ENCODE measurements around the gene PDAP1. TPM values are rescaled to one million over a fixed set of nuclear protein-coding genes. Genes with fewer than 3 reads are reported as not detected.

PDAP1 gene
- total and polyA plus RNA-seq, 2 of the 13 experiments (the other 11 are each of a cell fraction or from before 2014, with no cell fraction given), result 13.0 to 100 TPM

DNA sequence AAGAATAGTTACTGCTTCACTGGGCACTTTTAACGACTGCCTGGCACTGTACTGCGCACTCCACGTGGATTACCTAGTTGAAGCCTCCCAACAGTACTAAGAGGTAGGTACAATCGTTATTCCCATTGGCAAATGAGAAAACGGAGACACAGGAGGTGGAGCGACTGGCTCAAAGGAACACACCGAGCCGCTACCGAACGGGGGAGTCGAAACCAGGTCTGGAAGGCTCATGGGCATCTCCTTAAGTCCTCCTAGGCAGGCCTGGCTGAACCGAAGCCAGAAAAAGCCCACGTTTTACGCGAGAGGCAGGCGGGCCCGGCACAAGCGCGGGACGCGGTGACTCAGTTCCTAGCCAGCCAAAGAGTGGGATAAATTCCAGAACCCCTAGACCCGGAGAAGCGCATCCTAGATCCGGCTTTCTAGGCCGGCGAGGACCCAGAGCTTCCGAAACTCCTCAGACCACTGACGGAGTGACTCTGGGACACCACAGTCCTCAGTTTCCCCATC lies 472 bp downstream of the PDAP1 start (continued):
- TF ChIP-seq JUN (CRISPR knock-in tag; IDR thresholded peaks at IDR 0.05) (no peak), ZNF737 (CRISPR knock-in tag; IDR thresholded peaks at IDR 0.05; ENCODE audit: borderline replicate concordance) (no peak), KLF6 (CRISPR knock-in tag; IDR thresholded peaks at IDR 0.05) (peak; percentile 14; the same call in 1 of the 2 replicates), ZNF274 (CRISPR knock-in tag; IDR thresholded peaks at IDR 0.05) (peak; percentile 14; the same call in 1 of the 2 replicates), TCF7 (IDR thresholded peaks at IDR 0.05; ENCODE audit: low read depth) (no peak), ZNF225 (CRISPR knock-in tag; IDR thresholded peaks at IDR 0.05) (0 out of 2 replicates have a peak, but pooled peaks have one; percentile 8), ZNF598 (CRISPR knock-in tag; IDR thresholded peaks at IDR 0.05; ENCODE audit: borderline replicate concordance) (peak; percentile 13; the same call in 1 of the 2 replicates), SIN3A (IDR thresholded peaks at IDR 0.05; ENCODE audit: borderline replicate concordance, low read depth, low read length) (no peak; the same call in 1 of the 2 replicates), RARG (CRISPR knock-in tag; IDR thresholded peaks at IDR 0.05; ENCODE audit: low read depth) (0 out of 2 replicates have a peak, but pooled peaks have one; percentile 12), EED (CRISPR knock-in tag; IDR thresholded peaks at IDR 0.05) (peak; percentile 59; the same call in 1 of the 2 replicates)
- TF ChIP-seq, protein P1, sequence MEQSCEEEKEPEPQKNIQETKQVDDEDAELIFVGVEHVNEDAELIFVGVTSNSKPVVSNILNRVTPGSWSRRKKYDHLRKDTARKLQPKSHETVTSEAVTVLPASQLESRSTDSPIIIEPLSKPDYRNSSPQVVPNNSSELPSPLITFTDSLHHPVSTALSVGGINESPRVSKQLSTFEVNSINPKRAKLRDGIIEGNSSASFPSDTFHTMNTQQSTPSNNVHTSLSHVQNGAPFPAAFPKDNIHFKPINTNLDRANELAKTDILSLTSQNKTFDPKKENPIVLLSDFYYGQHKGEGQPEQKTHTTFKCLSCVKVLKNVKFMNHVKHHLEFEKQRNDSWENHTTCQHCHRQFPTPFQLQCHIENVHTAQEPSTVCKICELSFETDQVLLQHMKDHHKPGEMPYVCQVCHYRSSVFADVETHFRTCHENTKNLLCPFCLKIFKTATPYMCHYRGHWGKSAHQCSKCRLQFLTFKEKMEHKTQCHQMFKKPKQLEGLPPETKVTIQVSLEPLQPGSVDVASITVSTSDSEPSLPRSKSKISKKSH (CRISPR knock-in tag; IDR thresholded peaks at IDR 0.05; ENCODE audit: borderline replicate concordance), result peak; percentile 80; the same call in 1 of the 2 replicates
- TF ChIP-seq, protein P2, sequence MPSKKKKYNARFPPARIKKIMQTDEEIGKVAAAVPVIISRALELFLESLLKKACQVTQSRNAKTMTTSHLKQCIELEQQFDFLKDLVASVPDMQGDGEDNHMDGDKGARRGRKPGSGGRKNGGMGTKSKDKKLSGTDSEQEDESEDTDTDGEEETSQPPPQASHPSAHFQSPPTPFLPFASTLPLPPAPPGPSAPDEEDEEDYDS (CRISPR knock-in tag; IDR thresholded peaks at IDR 0.05), result peak; percentile 27; the same call in 1 of the 2 replicates
- TF ChIP-seq, protein P3, sequence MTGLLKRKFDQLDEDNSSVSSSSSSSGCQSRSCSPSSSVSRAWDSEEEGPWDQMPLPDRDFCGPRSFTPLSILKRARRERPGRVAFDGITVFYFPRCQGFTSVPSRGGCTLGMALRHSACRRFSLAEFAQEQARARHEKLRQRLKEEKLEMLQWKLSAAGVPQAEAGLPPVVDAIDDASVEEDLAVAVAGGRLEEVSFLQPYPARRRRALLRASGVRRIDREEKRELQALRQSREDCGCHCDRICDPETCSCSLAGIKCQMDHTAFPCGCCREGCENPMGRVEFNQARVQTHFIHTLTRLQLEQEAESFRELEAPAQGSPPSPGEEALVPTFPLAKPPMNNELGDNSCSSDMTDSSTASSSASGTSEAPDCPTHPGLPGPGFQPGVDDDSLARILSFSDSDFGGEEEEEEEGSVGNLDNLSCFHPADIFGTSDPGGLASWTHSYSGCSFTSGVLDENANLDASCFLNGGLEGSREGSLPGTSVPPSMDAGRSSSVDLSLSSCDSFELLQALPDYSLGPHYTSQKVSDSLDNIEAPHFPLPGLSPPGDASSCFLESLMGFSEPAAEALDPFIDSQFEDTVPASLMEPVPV (CRISPR knock-in tag; IDR thresholded peaks at IDR 0.05), result 0 out of 2 replicates have a peak, but pooled peaks have one; percentile 6
- TF ChIP-seq, protein P4, sequence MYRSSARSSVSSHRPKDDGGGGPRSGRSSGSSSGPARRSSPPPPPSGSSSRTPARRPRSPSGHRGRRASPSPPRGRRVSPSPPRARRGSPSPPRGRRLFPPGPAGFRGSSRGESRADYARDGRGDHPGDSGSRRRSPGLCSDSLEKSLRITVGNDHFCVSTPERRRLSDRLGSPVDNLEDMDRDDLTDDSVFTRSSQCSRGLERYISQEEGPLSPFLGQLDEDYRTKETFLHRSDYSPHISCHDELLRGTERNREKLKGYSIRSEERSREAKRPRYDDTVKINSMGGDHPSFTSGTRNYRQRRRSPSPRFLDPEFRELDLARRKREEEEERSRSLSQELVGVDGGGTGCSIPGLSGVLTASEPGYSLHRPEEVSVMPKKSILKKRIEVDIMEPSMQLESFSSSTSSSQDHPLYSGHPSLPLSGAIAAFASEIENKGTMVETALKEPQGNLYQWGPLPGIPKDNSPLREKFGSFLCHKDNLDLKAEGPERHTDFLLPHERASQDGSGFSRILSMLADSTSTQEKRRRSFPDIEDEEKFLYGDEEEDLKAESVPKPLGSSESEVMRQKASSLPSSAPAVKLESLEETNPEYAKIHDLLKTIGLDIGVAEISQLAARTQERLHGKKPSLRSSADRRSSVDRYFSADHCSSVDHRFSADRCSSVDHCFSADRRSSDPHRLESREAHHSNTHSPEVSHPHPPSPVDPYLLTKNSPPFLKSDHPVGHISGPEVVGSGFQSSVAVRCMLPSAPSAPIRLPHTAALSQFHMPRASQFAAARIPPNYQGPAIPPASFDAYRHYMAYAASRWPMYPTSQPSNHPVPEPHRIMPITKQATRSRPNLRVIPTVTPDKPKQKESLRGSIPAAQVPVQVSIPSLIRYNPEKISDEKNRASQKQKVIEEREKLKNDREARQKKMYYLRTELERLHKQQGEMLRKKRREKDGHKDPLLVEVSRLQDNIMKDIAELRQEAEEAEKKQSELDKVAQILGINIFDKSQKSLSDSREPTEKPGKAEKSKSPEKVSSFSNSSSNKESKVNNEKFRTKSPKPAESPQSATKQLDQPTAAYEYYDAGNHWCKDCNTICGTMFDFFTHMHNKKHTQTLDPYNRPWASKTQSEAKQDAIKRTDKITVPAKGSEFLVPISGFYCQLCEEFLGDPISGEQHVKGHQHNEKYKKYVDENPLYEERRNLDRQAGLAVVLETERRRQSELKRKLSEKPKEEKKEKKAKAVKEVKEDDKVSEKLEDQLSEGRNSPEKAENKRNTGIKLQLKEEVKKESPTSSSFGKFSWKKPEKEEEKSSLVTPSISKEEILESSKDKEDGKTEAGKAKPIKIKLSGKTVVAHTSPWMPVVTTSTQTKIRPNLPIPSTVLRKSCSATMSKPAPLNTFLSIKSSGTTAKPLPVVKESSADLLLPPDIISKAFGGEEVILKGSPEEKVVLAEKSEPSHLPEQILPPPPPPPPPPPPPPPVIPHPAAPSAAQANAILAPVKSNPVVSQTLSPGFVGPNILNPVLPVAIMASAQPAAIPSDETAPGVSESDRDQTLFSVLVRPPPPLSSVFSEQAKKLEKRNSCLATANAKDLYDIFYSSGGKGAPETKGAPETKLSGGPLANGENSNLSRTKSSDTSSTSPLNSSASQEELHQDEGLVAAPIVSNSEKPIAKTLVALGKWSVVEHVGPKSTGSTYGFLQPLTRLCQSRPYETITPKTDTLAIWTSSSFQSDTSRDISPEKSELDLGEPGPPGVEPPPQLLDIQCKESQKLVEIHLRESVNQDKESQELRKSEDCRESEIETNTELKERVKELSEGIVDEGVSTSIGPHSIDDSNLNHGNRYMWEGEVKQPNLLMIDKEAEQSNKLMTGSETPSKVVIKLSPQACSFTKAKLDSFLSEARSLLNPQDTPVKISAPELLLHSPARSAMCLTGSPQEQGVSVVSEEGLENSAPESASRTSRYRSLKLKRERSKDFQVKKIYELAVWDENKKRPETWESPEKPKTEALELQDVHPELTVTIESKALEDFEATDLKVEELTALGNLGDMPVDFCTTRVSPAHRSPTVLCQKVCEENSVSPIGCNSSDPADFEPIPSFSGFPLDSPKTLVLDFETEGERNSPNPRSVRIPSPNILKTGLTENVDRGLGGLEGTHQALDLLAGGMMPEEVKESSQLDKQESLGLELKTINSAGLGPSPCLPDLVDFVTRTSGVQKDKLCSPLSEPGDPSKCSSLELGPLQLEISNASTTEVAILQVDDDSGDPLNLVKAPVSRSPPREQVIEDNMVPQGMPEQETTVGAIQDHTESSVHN (CRISPR knock-in tag; IDR thresholded peaks at IDR 0.05), result peak; percentile 76; the same call in 1 of the 2 replicates
- TF ChIP-seq, protein P5, sequence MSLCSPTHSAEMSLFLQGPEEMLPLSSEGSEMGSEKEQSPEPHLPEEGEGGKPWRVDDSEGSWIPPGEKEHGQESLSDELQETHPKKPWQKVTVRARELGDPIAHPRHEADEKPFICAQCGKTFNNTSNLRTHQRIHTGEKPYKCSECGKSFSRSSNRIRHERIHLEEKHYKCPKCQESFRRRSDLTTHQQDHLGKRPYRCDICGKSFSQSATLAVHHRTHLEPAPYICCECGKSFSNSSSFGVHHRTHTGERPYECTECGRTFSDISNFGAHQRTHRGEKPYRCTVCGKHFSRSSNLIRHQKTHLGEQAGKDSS (CRISPR knock-in tag; IDR thresholded peaks at IDR 0.05; ENCODE audit: borderline replicate concordance, low read depth), result peak; percentile 48; the same call in 1 of the 2 replicates
